Retinal pigment epithelial cell (primary cell): ENCODE data around the gene TBCK.
"Not testable (repeated sequence)": the region's sequence is repeated elsewhere in the genome, so short reads cannot be mapped to it uniquely, and the experiment has no call there.

Experiments used
- DNase-seq: peaks from one replicate; pipeline ENCODE4 v3.0.0-alpha.2; 2010; ENCODE audit warnings: low read depth
- H3K4me3 ChIP-seq: 2 replicates; pipeline ENCODE4 v1.5.1; 2011; ENCODE audit warnings: mild to moderate bottlenecking, low read length, control low read depth, moderate library complexity
- TF ChIP-seq, protein P1 (sequence below): conservative IDR thresholded peaks from 2 replicates; pipeline ENCODE4 v1.5.1; 2011; ENCODE audit warnings: low read depth, low read length, control low read depth, inconsistent platforms

TBCK gene

DNA sequence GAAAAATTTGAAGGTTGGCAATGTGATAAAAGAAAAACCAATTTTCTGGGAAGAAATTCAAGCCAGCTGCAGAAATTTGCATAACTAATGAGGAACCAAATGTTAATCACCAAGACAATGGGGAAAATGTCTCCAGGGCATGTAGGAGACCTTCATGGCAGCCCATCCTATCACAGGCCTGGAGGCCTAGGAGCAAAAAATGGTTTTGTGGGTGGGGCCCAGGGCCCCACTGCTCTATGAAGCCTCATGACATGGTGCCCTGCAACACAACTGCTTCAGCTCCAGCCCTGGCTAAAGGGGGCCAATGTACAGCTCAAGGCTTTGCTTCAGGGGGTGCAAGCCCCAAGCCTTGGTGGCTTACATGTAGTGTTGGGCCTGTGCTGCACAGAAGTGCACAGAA, 184.0 kb downstream of the TBCK start:
- TF ChIP-seq, protein P1, sequence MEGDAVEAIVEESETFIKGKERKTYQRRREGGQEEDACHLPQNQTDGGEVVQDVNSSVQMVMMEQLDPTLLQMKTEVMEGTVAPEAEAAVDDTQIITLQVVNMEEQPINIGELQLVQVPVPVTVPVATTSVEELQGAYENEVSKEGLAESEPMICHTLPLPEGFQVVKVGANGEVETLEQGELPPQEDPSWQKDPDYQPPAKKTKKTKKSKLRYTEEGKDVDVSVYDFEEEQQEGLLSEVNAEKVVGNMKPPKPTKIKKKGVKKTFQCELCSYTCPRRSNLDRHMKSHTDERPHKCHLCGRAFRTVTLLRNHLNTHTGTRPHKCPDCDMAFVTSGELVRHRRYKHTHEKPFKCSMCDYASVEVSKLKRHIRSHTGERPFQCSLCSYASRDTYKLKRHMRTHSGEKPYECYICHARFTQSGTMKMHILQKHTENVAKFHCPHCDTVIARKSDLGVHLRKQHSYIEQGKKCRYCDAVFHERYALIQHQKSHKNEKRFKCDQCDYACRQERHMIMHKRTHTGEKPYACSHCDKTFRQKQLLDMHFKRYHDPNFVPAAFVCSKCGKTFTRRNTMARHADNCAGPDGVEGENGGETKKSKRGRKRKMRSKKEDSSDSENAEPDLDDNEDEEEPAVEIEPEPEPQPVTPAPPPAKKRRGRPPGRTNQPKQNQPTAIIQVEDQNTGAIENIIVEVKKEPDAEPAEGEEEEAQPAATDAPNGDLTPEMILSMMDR: no peak
- no peak for DNase-seq
- no peak overlapping the region for H3K4me3 ChIP-seq

DNA sequence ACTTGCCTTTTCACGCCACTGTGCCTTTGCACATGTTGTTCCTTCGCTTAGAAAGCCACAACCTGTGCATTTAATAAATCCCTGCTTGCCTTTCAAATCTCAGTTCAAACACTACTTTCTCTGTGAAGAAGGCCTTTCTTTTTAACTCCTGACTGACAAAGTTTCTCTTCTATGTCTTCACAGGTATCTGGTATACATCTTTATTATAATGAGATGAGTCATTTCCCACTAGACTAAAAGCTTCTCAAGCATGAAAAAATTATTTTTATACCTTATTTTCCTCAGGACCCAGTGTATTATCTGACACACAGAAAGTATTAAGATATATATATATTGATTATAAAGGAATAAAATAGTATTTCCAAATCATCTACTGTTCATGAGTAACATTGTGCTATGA, 189.9 kb downstream of the TBCK start:
- no peak overlapping the region for H3K4me3 ChIP-seq
- DNase-seq: no peak
- TF ChIP-seq, protein P1: no peak

DNA sequence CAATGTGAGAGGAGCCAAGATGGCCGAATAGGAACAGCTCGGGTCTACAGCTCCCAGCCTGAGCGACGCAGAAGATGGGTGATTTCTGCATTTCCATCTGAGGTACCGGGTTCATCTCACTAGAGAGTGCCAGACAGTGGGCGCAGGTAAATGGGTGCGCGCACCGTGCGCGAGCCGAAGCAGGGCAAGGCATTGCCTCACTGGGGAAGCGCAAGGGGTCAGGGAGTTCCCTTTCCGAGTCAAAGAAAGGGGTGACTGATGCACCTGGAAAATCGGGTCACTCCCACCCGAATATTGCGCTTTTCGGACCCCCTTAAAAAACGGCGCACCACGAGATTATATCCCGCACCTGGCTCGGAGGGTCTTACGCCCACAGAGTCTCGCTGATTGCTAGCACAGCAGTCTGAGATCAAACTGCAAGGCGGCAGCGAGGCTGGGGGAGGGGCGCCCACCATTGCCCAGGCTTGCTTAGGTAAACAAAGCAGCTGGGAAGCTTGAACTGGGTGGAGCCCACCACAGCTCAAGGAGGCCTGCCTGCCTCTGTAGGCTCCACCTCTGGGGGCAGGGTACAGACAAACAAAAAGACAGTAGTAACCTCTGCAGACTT, 196.0 kb downstream of the TBCK start:
- DNase-seq, H3K4me3 ChIP-seq: not testable (repeated sequence)

DNA sequence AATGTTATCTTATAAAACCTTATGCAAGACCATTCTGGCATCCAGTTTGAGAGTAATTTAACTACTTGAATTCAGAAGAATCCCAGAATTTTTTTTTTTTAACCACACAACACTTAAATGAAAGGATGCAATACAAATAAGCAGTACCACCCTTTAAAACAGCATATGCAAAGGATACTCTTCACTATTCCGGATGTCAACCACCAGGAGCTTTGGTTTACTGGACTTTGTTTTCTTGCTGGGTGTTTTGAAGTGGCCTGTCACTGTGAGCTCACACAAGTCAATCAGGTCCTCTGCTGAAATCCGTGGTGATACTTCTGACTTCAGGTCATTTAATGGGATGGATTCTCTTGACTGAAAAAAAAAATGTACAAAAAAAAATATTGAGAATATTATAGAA, 200.0 kb downstream of the TBCK start:
- TF ChIP-seq, protein P1: no peak
- H3K4me3 ChIP-seq: no peak overlapping the region
- no peak for DNase-seq

DNA sequence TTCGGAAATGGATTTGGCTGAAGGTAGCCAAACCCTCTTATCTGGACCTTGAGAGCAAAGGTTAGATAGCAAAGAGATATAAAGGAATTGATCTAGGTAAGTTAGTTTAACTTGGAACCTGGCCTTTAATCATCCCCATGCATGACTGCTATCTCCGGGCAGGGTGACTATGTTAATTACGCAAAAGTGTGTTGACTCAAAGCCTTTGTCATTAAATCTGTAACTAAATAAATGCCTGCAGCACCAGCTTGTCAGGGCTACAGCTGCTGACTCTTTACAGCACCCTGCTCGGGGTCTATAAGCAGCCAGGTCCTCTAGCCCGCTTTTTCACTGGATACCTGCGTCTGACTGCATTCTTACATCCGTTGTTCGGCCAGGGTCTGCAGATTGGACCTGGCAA, 201.7 kb downstream of the TBCK start:
- TF ChIP-seq, protein P1: no peak
- no peak overlapping the region for H3K4me3 ChIP-seq
- no peak for DNase-seq

DNA sequence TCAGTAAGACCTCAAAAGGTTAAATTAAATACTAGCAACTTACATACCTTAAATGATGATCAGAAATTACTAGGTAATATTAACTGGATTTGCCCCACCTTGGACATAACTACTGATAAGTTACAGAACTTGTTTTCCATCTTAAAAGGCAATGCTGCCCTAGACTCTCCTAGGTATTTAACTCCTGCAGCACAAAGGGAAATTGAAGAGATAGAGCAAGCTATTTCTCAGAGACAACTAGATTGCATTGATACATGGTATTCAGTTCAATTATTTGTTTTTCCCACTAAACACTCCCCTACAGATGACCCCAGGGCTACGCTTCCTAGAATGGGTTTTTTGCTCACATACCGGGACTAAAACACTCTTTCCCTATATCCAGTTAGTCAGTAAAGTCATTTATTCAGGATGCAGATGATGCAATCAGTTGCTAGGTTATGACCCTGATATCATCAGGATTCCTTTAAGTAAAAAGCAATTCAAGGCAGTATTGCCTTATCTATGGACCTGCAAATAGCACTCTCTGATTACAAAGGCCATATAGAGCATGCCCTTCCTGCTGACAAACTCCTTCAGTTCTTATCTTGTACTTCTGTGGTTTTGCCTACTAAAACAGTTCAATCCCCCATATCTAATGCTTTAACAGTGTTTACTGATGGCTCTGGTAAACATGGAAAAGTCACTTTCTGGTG, 204.1 kb downstream of the TBCK start:
- DNase-seq, H3K4me3 ChIP-seq: not testable (repeated sequence)

DNA sequence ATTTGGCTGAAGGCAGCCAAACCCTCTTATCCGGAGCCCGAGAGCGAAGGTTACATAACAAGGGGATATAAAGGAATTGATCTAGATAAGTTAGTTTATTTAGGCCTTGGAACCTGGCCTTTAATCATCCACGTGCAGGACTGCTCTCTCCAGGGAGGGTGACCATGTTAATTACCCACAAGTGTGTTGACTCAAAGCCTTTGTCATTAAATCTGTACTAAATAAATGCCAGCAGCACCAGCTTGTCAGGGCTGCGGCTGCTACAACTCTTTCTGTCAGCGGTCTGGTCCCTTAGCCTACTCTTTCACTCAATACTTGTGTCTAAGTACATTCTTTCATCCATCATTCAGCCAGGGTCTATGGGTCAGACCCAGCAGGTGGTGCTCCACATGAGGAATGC, 206.1 kb downstream of the TBCK start:
- DNase-seq: no peak
- H3K4me3 ChIP-seq: no peak overlapping the region
- TF ChIP-seq, protein P1: no peak

DNA sequence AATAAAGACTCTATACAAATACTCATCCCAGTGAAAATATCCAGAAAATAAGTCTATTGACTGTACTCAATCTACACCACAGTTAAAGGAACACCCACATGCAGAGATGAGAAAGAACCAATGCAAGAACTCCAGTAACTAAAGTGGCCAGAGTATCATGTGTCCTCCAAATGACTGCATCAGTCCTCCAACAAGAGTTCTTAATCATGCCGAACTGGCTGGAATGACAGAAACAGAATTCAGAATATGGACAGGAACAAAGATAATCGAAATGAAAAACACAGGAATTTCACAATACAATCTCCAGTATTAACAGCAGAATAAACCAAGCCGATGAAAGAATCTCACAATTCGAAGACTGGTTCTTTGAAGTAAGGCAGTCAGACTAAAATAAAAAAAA, 210.3 kb downstream of the TBCK start:
- no peak overlapping the region for H3K4me3 ChIP-seq
- DNase-seq: no peak
- TF ChIP-seq, protein P1: no peak
